ACHN (cell line): ENCODE results near the gene LY86.
"Not testable (repeated sequence)": the region's sequence is repeated elsewhere in the genome, so short reads cannot be mapped to it uniquely, and the experiment has no call there.

ENCODE experiments used
- DNase-seq: peaks from one replicate; pipeline ENCODE4 v3.0.0-alpha.2; 2015
- in situ Hi-C: cut with HindIII; loops from 2 replicates; pipeline ENCODE4 v1.10.0; 2017; ENCODE audit warnings: low sequenced_read_pairs, low pct_ligation_motif_present, low pct_unique_long_range_greater_than_20kb

The LY86 gene

GRCh38 chr6:6612308-6612707, 23.8 kb downstream of the LY86 start:
- DNase-seq: no peak
- in situ Hi-C loops: no loop called here

DNA sequence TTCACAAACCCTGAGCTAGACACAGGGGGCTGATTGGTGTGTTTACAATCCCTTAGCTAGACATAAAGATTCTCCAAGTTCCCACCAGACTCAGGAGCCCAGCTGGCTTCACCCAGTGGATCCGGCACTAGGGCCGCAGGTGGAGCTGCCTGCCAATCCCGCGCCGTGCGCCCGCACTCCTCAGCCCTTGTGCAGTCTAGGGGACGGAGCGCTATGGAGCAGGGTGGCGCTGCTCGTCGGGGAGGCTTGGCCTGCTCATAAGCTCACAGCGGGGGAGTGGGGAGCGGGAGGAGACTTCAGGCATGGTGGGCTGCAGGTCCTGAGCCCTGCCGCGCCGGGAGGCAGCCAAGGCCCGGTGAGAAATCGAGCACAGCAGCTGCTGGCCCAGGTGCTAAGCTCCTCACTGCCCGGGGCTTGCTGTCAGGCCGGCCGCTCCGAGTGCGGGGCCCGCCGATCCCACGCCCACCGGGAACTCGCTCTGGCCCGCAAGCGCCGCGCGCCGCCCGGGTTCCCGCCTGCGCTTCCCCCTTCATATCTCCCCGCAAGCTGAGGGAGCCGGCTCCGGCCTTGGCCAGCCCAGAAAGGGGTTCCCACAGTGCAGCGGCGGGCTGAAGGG, 24.7 kb downstream of the LY86 start:
- DNase-seq, in situ Hi-C loops: not testable (repeated sequence)

GRCh38 chr6:6614096-6614982, 25.8 kb downstream of the LY86 start:
- DNase-seq: no peak
- in situ Hi-C loops: no loop called here

- DNase-seq: no peak
- in situ Hi-C loops: no loop called here
Measured at GRCh38 chr6:6614983-6615349, 26.4 kb downstream of the LY86 start.

DNA sequence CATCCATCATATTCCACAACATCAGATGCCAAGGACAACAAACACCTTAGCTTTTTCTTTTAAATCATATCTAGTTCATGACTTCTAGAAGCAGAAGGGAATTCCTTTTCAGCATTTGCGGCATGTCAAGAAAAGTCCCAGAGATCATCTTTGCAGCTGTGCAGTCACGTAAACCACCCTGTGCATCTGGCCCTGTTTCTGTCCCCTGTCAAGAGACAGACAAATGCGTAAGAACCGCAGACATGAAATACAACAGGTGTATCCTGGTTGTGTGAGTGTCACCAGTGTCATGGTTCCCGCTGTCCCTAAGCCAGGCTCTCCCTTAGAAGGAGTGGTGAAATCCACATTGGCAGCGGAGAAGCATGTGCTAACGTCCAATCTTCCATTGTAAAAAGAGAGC, 28.1 kb downstream of the LY86 start:
- no peak for DNase-seq
- in situ Hi-C loops: no loop called here

DNA sequence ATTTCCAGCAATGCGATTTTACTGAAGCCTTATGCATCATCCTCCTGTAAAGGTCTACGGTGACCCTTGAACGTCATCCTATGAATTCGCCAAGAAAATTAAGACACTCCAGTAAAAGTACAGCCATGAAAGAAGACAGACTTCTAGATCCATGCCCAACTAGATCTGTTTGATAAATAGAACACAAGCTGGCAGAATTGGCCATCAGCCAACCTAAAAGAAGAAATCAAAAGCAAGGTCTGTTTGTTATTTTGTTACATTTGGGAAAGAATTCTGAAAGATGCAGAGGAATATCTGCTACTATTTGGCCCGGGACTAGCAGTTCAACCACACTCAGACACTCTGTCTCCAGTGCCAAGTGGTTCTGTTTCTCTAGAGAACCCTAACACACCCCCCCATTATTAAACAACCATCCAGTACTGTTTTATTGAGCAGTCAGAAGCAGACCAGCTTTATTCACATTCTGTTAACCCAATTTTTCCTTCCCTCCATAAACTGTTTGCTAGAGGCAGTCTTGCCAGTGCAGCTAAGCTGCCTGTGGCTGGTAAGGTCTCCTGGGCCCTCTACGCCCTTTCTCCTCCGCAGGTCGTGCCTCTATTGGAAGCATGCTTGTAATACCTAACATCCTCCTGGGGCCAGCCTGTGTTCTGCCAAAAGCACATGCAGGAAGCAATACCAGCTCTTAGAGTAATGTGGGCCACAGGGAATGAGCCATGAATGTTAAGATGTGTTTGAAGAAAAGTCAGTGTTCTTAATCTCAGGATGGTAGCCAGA, 30.7 kb downstream of the LY86 start:
- in situ Hi-C loops: no loop called here
- no peak for DNase-seq

DNA sequence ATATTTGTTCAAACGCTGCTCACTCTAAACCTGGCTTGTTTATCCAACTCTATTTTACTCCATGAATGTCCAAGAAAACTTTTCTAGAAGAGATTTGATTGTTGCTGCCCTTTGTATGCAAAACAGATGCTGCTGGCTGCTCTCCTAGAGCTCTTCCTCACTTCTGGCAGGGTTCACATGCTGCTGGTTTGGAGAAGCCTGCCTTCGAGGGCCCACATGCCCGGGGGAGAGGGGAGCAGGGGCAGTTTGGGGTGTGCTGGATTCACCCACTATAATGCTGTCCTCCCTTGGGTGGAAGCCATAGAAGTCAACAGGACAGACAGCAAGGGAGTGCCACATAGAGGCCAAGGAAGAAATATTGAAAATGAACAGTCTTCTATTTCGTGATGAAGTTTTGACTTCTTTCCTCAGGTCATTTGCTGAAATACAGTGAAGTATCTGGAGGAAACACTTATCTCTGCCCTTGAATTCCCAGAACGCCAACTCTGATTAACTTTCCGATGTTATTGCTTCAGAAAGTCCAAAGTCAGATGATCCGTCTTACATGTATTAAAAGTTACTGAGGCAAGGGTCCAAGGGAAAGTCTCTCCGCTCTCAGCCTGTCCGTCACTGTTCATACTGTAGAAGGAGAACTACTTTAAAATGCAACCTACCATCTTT, 32.4 kb downstream of the LY86 start:
- DNase-seq: no peak
- in situ Hi-C loops: no loop called here

- DNase-seq: no peak
- in situ Hi-C loops: no loop called here
Measured at GRCh38 chr6:6622501-6622900, 34.0 kb downstream of the LY86 start.

GRCh38 chr6:6623553-6623952, 35.0 kb downstream of the LY86 start:
- DNase-seq: no peak
- in situ Hi-C loops: no loop called here

GRCh38 chr6:6624269-6624990, 35.9 kb downstream of the LY86 start:
- no peak for DNase-seq
- in situ Hi-C loops: no loop called here

- in situ Hi-C loops: no loop called here
- DNase-seq: no peak
Measured at GRCh38 chr6:6626187-6626586, 37.7 kb downstream of the LY86 start.

- in situ Hi-C loops: no loop called here
Measured at GRCh38 chr6:6629402-6629801, 40.9 kb downstream of the LY86 start.

GRCh38 chr6:6631053-6631452, 42.5 kb downstream of the LY86 start:
- in situ Hi-C loops: no loop called here
- DNase-seq: no peak

More at GRCh38 chr6:6629402-6629801, 40.9 kb downstream of the LY86 start:
- no peak for DNase-seq

GRCh38 chr6:6631534-6632276, 43.2 kb downstream of the LY86 start:
- DNase-seq: no peak
- in situ Hi-C loops: no loop called here

DNA sequence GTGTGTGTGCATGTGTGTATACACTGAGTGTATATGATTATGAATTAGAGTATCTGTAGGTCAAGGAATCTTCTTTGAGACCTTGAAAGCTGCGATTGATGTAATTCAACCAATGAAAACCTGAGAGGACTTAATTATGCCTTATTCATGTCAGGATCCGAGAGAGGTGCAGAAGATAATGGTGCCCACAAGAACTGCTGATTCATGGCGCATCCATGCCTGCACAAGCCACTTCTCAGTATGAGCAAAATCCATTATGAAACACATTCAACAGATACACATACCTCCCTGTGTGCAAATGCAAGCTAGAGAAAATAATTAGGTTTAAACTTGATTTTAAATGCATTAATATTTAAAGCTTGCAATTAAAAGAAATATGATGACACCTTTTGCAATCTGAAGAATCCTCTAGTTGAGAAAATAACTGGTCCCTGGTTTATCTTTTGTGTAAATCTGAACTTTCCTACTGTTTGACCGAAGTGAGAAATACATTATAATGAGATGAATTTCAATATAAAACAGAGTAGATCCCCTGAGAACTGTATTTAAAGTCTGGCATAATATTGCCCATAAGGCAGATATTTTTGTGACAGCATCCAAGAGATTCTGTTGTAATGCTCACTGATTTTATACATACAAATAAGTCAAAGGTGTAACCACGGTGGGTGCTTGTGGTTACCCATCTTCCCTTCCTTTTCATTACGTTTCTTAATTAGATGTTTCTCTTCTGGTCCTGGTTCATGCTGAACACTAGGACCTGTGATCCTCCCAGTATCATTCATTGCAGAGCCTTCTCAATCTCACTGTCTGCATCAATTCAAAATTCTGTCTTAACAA, 45.6 kb downstream of the LY86 start:
- in situ Hi-C loops: no loop called here

DNA sequence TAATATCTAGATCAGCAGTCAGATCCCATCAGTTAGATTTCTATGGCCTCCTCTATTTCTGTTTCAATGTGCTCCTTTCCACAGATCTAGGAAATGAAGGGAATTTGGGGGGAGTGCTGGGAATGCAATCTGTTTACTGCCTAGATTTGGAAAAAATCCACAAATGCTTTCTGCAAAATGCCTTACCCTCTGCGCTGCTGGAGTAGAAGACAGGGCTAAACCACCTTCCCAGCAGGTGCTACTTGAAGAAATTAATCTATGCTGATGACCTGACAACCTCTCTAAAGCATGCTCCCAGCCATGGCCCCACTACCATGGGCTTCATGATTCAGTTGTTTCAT, 46.2 kb downstream of the LY86 start:
- in situ Hi-C loops: no loop called here
- no peak for DNase-seq

More for the DNA sequence above, 45.6 kb downstream of the LY86 start:
- DNase-seq: no peak

- no peak for DNase-seq
- in situ Hi-C loops: no loop called here
Measured at GRCh38 chr6:6635291-6635690, 46.8 kb downstream of the LY86 start.
